ENCODE measurements around the gene FCHO1.

The FCHO1 gene

GRCh38 chr19:17834350-17835181, 83.3 kb downstream of the FCHO1 start:
- H3K36me3 ChIP-seq (ENCODE audit: insufficient read depth), result no peaks in the 10 kb centered on the region
- H3K27me3 ChIP-seq (ENCODE audit: insufficient read depth, low read depth), result no peaks in the 10 kb centered on the region
- no peak overlapping the region for H2AFZ ChIP-seq (ENCODE audit: low read depth)
- H3K4me1 ChIP-seq (ENCODE audit: low read depth, poor library complexity, severe bottlenecking), result no peaks in the 10 kb centered on the region
- no peak overlapping the region for H3K4me3 ChIP-seq (IDR thresholded peaks at IDR 0.05; ENCODE audit: insufficient read depth, low read depth, low read length)
- H3K9ac ChIP-seq, result no peak overlapping the region
- H3K4me2 ChIP-seq, result no peak overlapping the region
- no peak overlapping the region for H3K27ac ChIP-seq
- no peak for TF ChIP-seq CTCF (conservative IDR thresholded peaks at IDR 0.05; ENCODE audit: low read depth, low read length)
- no peaks in the 10 kb centered on the region for H3K79me2 ChIP-seq (ENCODE audit: insufficient read depth, low read depth)
- no peaks in the 10 kb centered on the region for H4K20me1 ChIP-seq (ENCODE audit: insufficient read depth)

GRCh38 chr19:17835182-17836006, 84.1 kb downstream of the FCHO1 start:
- Histone ChIP-seq H3K79me2 (ENCODE audit: insufficient read depth, low read depth) (no peaks in the 10 kb centered on the region), H3K4me3 (IDR thresholded peaks at IDR 0.05; ENCODE audit: insufficient read depth, low read depth, low read length) (no peak overlapping the region), H3K9ac (no peak overlapping the region), H2AFZ (ENCODE audit: low read depth) (no peak overlapping the region), H3K36me3 (ENCODE audit: insufficient read depth) (no peaks in the 10 kb centered on the region), H3K27me3 (ENCODE audit: insufficient read depth, low read depth) (no peaks in the 10 kb centered on the region), H3K4me1 (ENCODE audit: low read depth, poor library complexity, severe bottlenecking) (no peaks in the 10 kb centered on the region), H3K4me2 (no peak overlapping the region), H4K20me1 (ENCODE audit: insufficient read depth) (no peaks in the 10 kb centered on the region), H3K27ac (no peak overlapping the region)
- TF ChIP-seq CTCF (conservative IDR thresholded peaks at IDR 0.05; ENCODE audit: low read depth, low read length), result no peak

GRCh38 chr19:17836530-17836929, 85.3 kb downstream of the FCHO1 start:
- H4K20me1 ChIP-seq (ENCODE audit: insufficient read depth), result no peaks in the 10 kb centered on the region
- no peaks in the 10 kb centered on the region for H3K27me3 ChIP-seq (ENCODE audit: insufficient read depth, low read depth)
- H3K4me1 ChIP-seq (ENCODE audit: low read depth, poor library complexity, severe bottlenecking), result no peaks in the 10 kb centered on the region
- H3K9ac ChIP-seq, result no peak overlapping the region
- H3K4me2 ChIP-seq, result no peak overlapping the region
- H3K79me2 ChIP-seq (ENCODE audit: insufficient read depth, low read depth), result no peaks in the 10 kb centered on the region
- no peak overlapping the region for H2AFZ ChIP-seq (ENCODE audit: low read depth)
- no peak overlapping the region for H3K27ac ChIP-seq
- no peak overlapping the region for H3K4me3 ChIP-seq (IDR thresholded peaks at IDR 0.05; ENCODE audit: insufficient read depth, low read depth, low read length)
- H3K36me3 ChIP-seq (ENCODE audit: insufficient read depth), result no peaks in the 10 kb centered on the region
- no peak for TF ChIP-seq CTCF (conservative IDR thresholded peaks at IDR 0.05; ENCODE audit: low read depth, low read length)

- TF ChIP-seq CTCF (conservative IDR thresholded peaks at IDR 0.05; ENCODE audit: low read depth, low read length), result no peak
- H3K4me2 ChIP-seq, result no peak overlapping the region
- no peaks in the 10 kb centered on the region for H4K20me1 ChIP-seq (ENCODE audit: insufficient read depth)
- H3K27me3 ChIP-seq (ENCODE audit: insufficient read depth, low read depth), result no peaks in the 10 kb centered on the region
- H3K79me2 ChIP-seq (ENCODE audit: insufficient read depth, low read depth), result no peaks in the 10 kb centered on the region
- no peak overlapping the region for H3K9ac ChIP-seq
- no peaks in the 10 kb centered on the region for H3K36me3 ChIP-seq (ENCODE audit: insufficient read depth)
- H3K4me1 ChIP-seq (ENCODE audit: low read depth, poor library complexity, severe bottlenecking), result no peaks in the 10 kb centered on the region
- no peak overlapping the region for H3K4me3 ChIP-seq (IDR thresholded peaks at IDR 0.05; ENCODE audit: insufficient read depth, low read depth, low read length)
- H3K27ac ChIP-seq, result no peak overlapping the region
- H2AFZ ChIP-seq (ENCODE audit: low read depth), result no peak overlapping the region
These were observed 86.7 kb downstream of the FCHO1 start for GRCh38 chr19:17837972-17838371.

Measured in KMS-11 (cell line).